ENCODE data around the gene MAML1.

The MAML1 gene

GRCh38 chr5:179824745-179825112, 92.1 kb downstream of the MAML1 start:
- no peak for DNase-seq

GRCh38 chr5:179825655-179826182, 93.1 kb downstream of the MAML1 start:
- no peak for DNase-seq

Data from DMS79 treated with DMSO at 0.1 percent for 48 hours (cell line).